Upper lobe of right lung (tissue), 1 donor: ENCODE measurements around the gene PVR. TPM values are rescaled to one million over a fixed set of nuclear protein-coding genes. Genes with fewer than 3 reads are reported as not detected.
"Not testable (repeated sequence)": the region's sequence is repeated elsewhere in the genome, so short reads cannot be mapped to it uniquely, and the experiment has no call there.

ENCODE experiments used
- ATAC-seq: fragments of 200-7000 bp; cut with Tn5 transposase; one replicate; pipeline ENCODE4 v1.9.1; 2020; ENCODE audit warnings: mild to moderate bottlenecking, moderate library complexity
- DNase-seq: peaks from one replicate; pipeline ENCODE4 v3.0.0-alpha.2; 2020
- H3K27ac ChIP-seq: fragments of 200-600 bp; one replicate; pipeline ENCODE4 v1.8.0; 2022
- H3K27me3 ChIP-seq: fragments of 200-600 bp; one replicate; pipeline ENCODE4 v1.8.0; 2022; ENCODE audit warnings: mild to moderate bottlenecking
- H3K36me3 ChIP-seq: fragments of 200-600 bp; one replicate; pipeline ENCODE4 v1.8.0; 2022
- H3K4me1 ChIP-seq: fragments of 200-600 bp; one replicate; pipeline ENCODE4 v1.8.0; 2022
- H3K4me3 ChIP-seq: fragments of 200-600 bp; one replicate; pipeline ENCODE4 v1.8.0; 2022; ENCODE audit warnings: mild to moderate bottlenecking
- H3K9me3 ChIP-seq: fragments of 200-600 bp; one replicate; pipeline ENCODE4 v1.8.0; 2022
- intact Hi-C: fragments of 100-400 bp; cut with DNase I; formaldehyde crosslinking; loops from one replicate; pipeline ENCODE4 v1.11.0; 2022
- total RNA-seq: library from RNA; stranded (reverse); fragmentation: NEBNext Ultra II Directional; extraction: Animal tissue kit (Norgen Biotek cat#: 25700); gene quantifications from one replicate; pipeline ENCODE4 v1.2.1, GENCODE V29; 2021
- TF ChIP-seq, protein P1 (sequence below): fragments of 200-600 bp; IDR thresholded peaks from one replicate; pipeline ENCODE4 v1.8.0; 2022; ENCODE audit warnings: antibody characterized with exemption
- donor health status: DM: no; HTN: yes; CAD: no; lungs with severe emphysema.

Gene PVR
- total RNA-seq, 1 donor from 2014 or later = 40.8 TPM

DNA sequence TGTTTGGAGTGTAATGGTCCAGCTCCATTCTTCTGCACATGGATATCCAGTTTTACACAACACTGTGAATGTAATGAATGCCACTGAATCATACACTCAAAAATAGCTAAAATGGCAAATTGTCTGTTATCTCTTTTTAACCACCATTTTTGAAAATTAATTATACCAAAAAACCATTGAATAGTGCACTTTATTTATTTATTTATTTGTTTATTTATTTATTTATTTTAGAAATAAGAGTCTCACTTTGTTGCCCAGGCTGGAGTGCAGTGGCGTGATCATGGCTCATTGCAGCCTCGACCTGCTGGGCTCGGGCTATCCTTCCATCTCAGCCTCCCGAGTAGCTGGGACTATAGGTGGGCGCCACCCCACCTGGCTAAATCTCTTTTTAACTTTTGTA is 20.3 kb downstream of the PVR start:
- intact Hi-C loops = no loop called here
- TF ChIP-seq, protein P1, sequence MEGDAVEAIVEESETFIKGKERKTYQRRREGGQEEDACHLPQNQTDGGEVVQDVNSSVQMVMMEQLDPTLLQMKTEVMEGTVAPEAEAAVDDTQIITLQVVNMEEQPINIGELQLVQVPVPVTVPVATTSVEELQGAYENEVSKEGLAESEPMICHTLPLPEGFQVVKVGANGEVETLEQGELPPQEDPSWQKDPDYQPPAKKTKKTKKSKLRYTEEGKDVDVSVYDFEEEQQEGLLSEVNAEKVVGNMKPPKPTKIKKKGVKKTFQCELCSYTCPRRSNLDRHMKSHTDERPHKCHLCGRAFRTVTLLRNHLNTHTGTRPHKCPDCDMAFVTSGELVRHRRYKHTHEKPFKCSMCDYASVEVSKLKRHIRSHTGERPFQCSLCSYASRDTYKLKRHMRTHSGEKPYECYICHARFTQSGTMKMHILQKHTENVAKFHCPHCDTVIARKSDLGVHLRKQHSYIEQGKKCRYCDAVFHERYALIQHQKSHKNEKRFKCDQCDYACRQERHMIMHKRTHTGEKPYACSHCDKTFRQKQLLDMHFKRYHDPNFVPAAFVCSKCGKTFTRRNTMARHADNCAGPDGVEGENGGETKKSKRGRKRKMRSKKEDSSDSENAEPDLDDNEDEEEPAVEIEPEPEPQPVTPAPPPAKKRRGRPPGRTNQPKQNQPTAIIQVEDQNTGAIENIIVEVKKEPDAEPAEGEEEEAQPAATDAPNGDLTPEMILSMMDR = no peak
- H3K4me3 ChIP-seq = no peak overlapping the region
- ATAC-seq = no peak
- no peak for DNase-seq
- H3K36me3 ChIP-seq = peaks cover 46% of the 10 kb centered on the region
- H3K27ac ChIP-seq = no peak overlapping the region
- H3K9me3 ChIP-seq = no peaks in the 10 kb centered on the region
- no peaks in the 10 kb centered on the region for H3K27me3 ChIP-seq
- no peaks in the 10 kb centered on the region for H3K4me1 ChIP-seq

DNA sequence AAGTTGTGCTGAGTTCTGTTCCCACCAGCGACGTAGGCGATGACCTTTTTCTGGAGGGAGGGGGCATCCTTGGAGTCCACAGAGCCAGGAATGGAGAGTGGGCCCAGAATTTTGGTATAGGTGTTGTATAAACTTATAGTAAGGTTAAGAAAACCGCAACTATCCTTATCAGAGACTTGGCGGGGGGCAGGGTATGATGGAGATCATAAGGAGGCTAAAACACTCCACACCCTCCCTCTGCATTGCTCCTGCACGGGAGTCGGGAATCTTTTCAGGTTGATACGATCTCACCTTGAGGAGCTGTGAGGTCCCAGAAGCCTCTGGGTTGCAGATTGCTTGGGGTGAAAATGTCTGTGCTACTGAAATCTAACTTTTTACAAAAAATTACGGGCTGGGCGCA is 21.3 kb downstream of the PVR start:
- Histone ChIP-seq H3K36me3 (peaks cover 36% of the 10 kb centered on the region), H3K9me3 (no peaks in the 10 kb centered on the region), H3K27me3 (no peaks in the 10 kb centered on the region), H3K4me1 (no peaks in the 10 kb centered on the region), H3K4me3 (no peak overlapping the region), H3K27ac (no peak overlapping the region)
- intact Hi-C loops = no loop called here
- no peak for ATAC-seq
- no peak for DNase-seq
- TF ChIP-seq, protein P1 = no peak

DNA sequence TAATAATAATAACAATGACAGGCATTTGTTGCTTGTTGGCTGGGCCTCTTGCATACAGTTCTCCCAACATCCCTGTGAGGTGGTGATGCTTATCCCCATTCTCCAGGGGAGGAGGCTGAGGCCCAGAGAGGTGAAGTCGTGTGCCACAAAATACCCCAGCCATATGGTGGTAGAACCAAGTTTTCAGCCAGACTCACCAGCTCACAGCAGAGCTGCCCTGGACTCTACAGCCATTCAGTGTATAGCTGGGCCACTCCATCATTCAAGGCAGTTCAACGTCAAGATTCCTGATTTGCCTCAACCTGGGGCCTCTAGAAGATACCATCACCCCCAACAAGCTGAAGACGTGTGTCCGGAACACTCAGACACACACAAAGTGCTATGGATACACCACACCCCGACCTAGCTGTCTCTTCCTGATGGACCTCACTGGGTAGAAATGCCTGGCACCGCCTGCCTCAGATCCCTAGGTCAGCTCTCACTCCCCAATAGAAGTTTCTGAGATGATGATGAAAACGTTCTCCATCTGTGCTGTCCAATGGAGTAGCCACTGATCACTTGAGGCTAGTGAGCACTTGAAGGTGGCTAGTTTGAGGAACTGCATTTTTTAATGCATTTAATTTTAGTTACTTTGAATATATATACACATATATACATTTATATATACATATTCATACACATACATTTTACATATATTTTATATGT is 23.3 kb downstream of the PVR start:
- TF ChIP-seq, protein P1 = no peak
- Histone ChIP-seq H3K9me3 (no peaks in the 10 kb centered on the region), H3K36me3 (peaks cover 18% of the 10 kb centered on the region), H3K4me3 (no peak overlapping the region), H3K4me1 (no peaks in the 10 kb centered on the region), H3K27me3 (no peaks in the 10 kb centered on the region), H3K27ac (no peak overlapping the region)
- ATAC-seq = peak; percentile 8
- intact Hi-C loops = no loop called here
- no peak for DNase-seq

DNA sequence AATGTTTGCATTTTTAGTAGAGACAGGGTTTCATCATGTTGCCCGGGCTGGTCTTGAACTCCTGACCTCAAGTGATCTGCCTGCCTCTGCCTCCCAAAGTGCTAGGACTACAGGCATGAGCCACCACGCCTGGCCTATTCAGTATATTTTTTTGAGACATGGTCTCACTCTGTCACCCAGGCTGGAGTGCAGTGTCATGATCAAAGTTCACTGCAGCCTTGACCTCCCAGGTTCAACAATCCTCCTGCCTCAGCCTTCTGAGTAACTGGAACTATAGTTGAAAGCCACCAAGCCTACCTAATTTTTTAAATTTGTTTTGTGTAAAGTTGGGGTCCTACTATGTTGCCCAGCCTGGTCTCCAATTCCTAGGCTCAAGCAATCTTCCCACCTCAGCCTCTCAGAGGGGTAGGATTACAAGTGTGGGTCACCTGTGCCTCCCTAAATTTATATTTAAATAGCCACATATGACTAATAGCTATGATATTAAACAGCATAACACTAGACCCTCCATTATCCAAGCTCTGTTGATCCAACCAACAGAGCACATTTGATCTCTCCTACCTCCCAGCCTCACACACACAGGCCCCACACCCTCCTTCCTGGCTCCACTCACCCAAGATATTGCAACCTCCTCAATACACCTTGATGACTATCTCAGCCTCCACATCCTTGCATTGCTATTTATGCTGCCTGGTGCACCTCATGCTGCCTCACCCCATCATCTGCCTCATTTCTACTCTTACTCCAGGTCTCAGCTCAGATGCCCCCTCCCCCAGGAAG is 25.5 kb downstream of the PVR start:
- Histone ChIP-seq H3K4me1 (no peaks in the 10 kb centered on the region), H3K9me3 (no peaks in the 10 kb centered on the region), H3K27ac (no peak overlapping the region), H3K27me3 (no peaks in the 10 kb centered on the region), H3K36me3 (no peaks in the 10 kb centered on the region), H3K4me3 (no peak overlapping the region)
- no peak for DNase-seq
- intact Hi-C loops = no loop called here
- ATAC-seq = no peak
- TF ChIP-seq, protein P1 = no peak

DNA sequence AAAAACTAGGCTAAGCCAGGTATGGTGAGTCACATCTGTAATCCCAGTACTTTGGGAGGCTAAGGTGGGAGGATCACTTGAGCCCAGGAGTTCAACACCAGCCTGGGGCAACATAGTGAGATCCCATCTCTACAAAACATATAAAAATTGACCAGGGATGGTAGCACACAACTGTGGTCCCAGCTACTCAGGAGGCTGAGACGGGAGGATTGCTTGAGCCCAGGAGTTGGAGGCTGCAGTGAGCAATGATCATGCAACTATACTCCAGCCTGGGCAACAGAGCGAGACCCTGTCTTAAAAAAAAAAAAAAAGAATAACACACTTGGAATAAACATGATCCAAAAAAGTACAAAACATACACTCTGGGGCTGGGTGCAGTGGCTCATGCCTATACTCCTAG is 26.3 kb downstream of the PVR start:
- H3K36me3 ChIP-seq, DNase-seq, H3K9me3 ChIP-seq, ATAC-seq, intact Hi-C loops, H3K4me3 ChIP-seq, H3K27me3 ChIP-seq, H3K4me1 ChIP-seq, H3K27ac ChIP-seq: not testable (repeated sequence)

DNA sequence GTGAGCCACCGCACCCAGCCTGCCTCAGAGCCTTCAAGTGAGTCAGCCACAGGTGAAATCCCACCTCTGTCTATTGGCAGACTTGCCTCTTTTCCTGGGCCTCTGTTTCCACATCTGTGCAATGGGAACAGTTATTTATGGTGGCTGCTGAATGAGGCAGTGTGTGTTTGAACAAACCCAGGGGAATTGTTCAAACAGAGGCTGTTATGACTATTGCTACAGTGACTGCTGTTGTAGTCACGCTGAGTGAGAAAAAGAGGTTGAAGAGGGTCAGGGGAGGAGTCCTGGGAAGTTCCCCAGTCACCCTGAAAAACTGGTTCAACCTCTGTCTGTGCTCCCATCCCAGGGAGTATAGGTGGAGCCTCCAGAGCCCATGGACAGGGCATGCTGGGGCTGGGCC is 27.7 kb downstream of the PVR start, which contains the start of gene CEACAM19:
TSS of gene CEACAM19 (plus strand) at position 83 of the 400 bp plus-strand sequence. CDS start 450 bp downstream, outside the sequence.
- H3K9me3 ChIP-seq = no peaks in the 10 kb centered on the region
- no peaks in the 10 kb centered on the region for H3K4me1 ChIP-seq
- peak; percentile 59 for ATAC-seq
- no peaks in the 10 kb centered on the region for H3K36me3 ChIP-seq
- intact Hi-C loops = no loop called here
- no peak for DNase-seq
- H3K4me3 ChIP-seq = no peak within 1 kb of the TSS
- no peaks in the 10 kb centered on the region for H3K27me3 ChIP-seq
- no peak within 1 kb of the TSS for H3K27ac ChIP-seq
- TF ChIP-seq, protein P1 = no peak
